H1 (cell line): ENCODE data around the gene NFX1. TPM values are rescaled to one million over a fixed set of nuclear protein-coding genes. Genes with fewer than 3 reads are reported as not detected.

Experiments used
- CTCF ChIA-PET: fragments of 300-600 bp; sonication (Branson Sonifier 250); formaldehyde crosslinking; loops from one replicate; lab custom pipeline; 2021; ENCODE audit not compliant: partially characterized antibody; lab: Charles Lee
- POLR2A ChIA-PET: fragments of 300-600 bp; sonication (Branson Sonifier 250); formaldehyde crosslinking; loops from one replicate; lab custom pipeline; 2021; ENCODE audit warnings: inconsistent platforms; ENCODE audit not compliant: partially characterized antibody; lab: Charles Lee
- DNase-seq, 2 experiments: peaks; one replicate each; pipeline versions ENCODE4 v3.0.0 to v3.0.0-alpha.2; 2010 to 2022; ENCODE audit warnings: low spot score in 2 of 2, low read depth in 1 of 2, mixed read lengths in 1 of 2
- FAIRE-seq: peaks from 2 replicates; lab custom pipeline; 2011; peaks lifted over from hg19 to GRCh38; lab: Jason Lieb, UNC
- H2AFZ ChIP-seq: 2 replicates; pipeline ENCODE4 v1.8.1; 2012; ENCODE audit warnings: low read length, inconsistent platforms
- H2AK5ac ChIP-seq: 2 replicates; pipeline ENCODE4 v1.6.1; 2013; ENCODE audit warnings: low read depth, low read length
- H2BK120ac ChIP-seq: replicated peaks from 2 replicates; pipeline ENCODE3; 2013; ENCODE audit warnings: low read depth, low read length, inconsistent platforms
- H2BK12ac ChIP-seq: 2 replicates; pipeline ENCODE4 v1.6.1; 2013; ENCODE audit warnings: low read depth, low read length
- H2BK15ac ChIP-seq: 2 replicates; pipeline ENCODE4 v1.6.1; 2013; ENCODE audit warnings: low read length
- H2BK20ac ChIP-seq: 2 replicates; pipeline ENCODE4 v1.6.1; 2013; ENCODE audit warnings: low read length
- H2BK5ac ChIP-seq: 2 replicates; pipeline ENCODE4 v1.6.1; 2013; ENCODE audit warnings: low read depth, low read length
- H3K14ac ChIP-seq: 2 replicates; pipeline ENCODE4 v1.6.1; 2013; ENCODE audit warnings: inconsistent platforms; ENCODE audit not compliant: insufficient read length
- H3K18ac ChIP-seq: 2 replicates; pipeline ENCODE4 v1.6.1; 2013; ENCODE audit warnings: low read length; ENCODE audit errors: extremely low read depth
- H3K23ac ChIP-seq: 2 replicates; pipeline ENCODE4 v1.6.1; 2013; ENCODE audit warnings: inconsistent platforms; ENCODE audit not compliant: insufficient read length
- H3K23me2 ChIP-seq: 2 replicates; pipeline ENCODE4 v1.6.1; 2013; ENCODE audit warnings: low read depth, low read length
- H3K27ac ChIP-seq: 2 replicates; pipeline ENCODE4 v1.6.1; 2011; ENCODE audit warnings: low read depth, low read length, inconsistent platforms
- H3K27me3 ChIP-seq, 4 experiments: replicated peaks in 1 of 4; 1 replicate in 1 of 4; 2 replicates in 3 of 4; pipeline versions ENCODE4 v1.6.1 to v1.8.1; 2011 to 2013; ENCODE audit warnings: low read length in 3 of 4, mild to moderate bottlenecking in 3 of 4, inconsistent platforms in 2 of 4, mixed read lengths in 2 of 4, moderate library complexity in 1 of 4; ENCODE audit not compliant: control insufficient read depth in 3 of 4, insufficient read depth in 3 of 4; ENCODE audit errors: extremely low read depth in 1 of 4
- H3K36me3 ChIP-seq, 4 experiments: 2 replicates each; pipeline versions ENCODE4 v1.6.1 to v1.8.1; 2011 to 2013; ENCODE audit warnings: mild to moderate bottlenecking in 4 of 4, low read length in 3 of 4, moderate library complexity in 2 of 4, control low read depth in 1 of 4, inconsistent platforms in 1 of 4; ENCODE audit not compliant: insufficient read depth in 4 of 4, control insufficient read depth in 2 of 4
- H3K4ac ChIP-seq: replicated peaks from 2 replicates; pipeline ENCODE3; 2013; ENCODE audit warnings: low read length, low read depth, mixed read lengths, inconsistent platforms; ENCODE audit not compliant: insufficient read length
- H3K4me1 ChIP-seq, 4 experiments: replicated peaks in 1 of 4; 1 replicate in 1 of 4; 2 replicates in 3 of 4; pipeline versions ENCODE4 v1.6.1 to v1.8.1; 2011 to 2013; ENCODE audit warnings: low read length in 3 of 4, inconsistent platforms in 2 of 4, mixed read lengths in 1 of 4; ENCODE audit not compliant: insufficient read depth in 4 of 4, control insufficient read depth in 3 of 4
- H3K4me2 ChIP-seq, 2 experiments: 2 replicates each; pipeline versions ENCODE4 v1.6.1 to v1.8.1; 2011 to 2013; ENCODE audit warnings: low read depth in 2 of 2, low read length in 2 of 2, control low read depth in 1 of 2, inconsistent platforms in 1 of 2, mild to moderate bottlenecking in 1 of 2; ENCODE audit not compliant: insufficient read depth in 1 of 2
- H3K4me3 ChIP-seq, 4 experiments: fragments of 200-600, 300-600 bp in 1 of 4; sonication (generic), shearing (Covaris generic), sonication (Bioruptor Twin) in 1 of 4; 2 replicates each; pipeline versions ENCODE4 v1.5.1 to v1.8.1; 2011 to 2016; ENCODE audit warnings: low read length in 4 of 4, low read depth in 3 of 4, control low read depth in 2 of 4, inconsistent platforms in 2 of 4, mild to moderate bottlenecking in 2 of 4, mixed read lengths in 1 of 4, moderate library complexity in 1 of 4; ENCODE audit not compliant: insufficient read depth in 2 of 4; ENCODE audit errors: extremely low read depth in 1 of 4
- H3K56ac ChIP-seq: replicated peaks from 2 replicates; pipeline ENCODE3; 2013; ENCODE audit warnings: low read depth, mild to moderate bottlenecking, mixed read lengths, low read length, inconsistent platforms; ENCODE audit not compliant: insufficient read length
- H3K79me1 ChIP-seq: 2 replicates; pipeline ENCODE4 v1.6.1; 2013; ENCODE audit warnings: low read depth, low read length, control low read depth
- H3K79me2 ChIP-seq, 2 experiments: 2 replicates each; pipeline versions ENCODE4 v1.6.1 to v1.8.1; 2012 to 2013; ENCODE audit warnings: low read length in 2 of 2, mild to moderate bottlenecking in 2 of 2, inconsistent platforms in 1 of 2; ENCODE audit not compliant: insufficient read depth in 2 of 2, control insufficient read depth in 1 of 2
- H3K9ac ChIP-seq, 4 experiments: replicated peaks in 1 of 4; 1 replicate in 1 of 4; 2 replicates in 3 of 4; pipeline versions ENCODE4 v1.6.1 to v1.8.1; 2011 to 2013; ENCODE audit warnings: low read depth in 3 of 4, low read length in 3 of 4, control low read depth in 2 of 4, mild to moderate bottlenecking in 2 of 4, moderate library complexity in 2 of 4, inconsistent platforms in 1 of 4; ENCODE audit errors: extremely low read depth in 1 of 4
- H3K9me3 ChIP-seq, 2 experiments: 2 replicates each; pipeline versions ENCODE4 v1.6.1 to v1.8.1; 2012 to 2013; ENCODE audit warnings: mild to moderate bottlenecking in 2 of 2, moderate library complexity in 2 of 2, control low read depth in 1 of 2, inconsistent platforms in 1 of 2, low read depth in 1 of 2, low read length in 1 of 2, mixed read lengths in 1 of 2; ENCODE audit not compliant: insufficient read depth in 2 of 2
- H4K20me1 ChIP-seq, 2 experiments: replicated peaks in 1 of 2; 2 replicates each; pipeline versions ENCODE3 to v1.8.1; 2011 to 2013; ENCODE audit warnings: inconsistent platforms in 2 of 2, low read length in 2 of 2, mild to moderate bottlenecking in 1 of 2; ENCODE audit not compliant: insufficient read depth in 2 of 2, control insufficient read depth in 1 of 2
- H4K5ac ChIP-seq: 2 replicates; pipeline ENCODE4 v1.6.1; 2013; ENCODE audit warnings: low read length, low read depth, mixed read lengths, inconsistent platforms; ENCODE audit not compliant: insufficient read length
- H4K8ac ChIP-seq: 2 replicates; pipeline ENCODE4 v1.8.0; 2013; ENCODE audit warnings: mild to moderate bottlenecking, moderate library complexity, low read length, inconsistent platforms; ENCODE audit not compliant: insufficient read depth; ENCODE audit errors: extremely low read depth
- H4K91ac ChIP-seq: replicated peaks from 2 replicates; pipeline ENCODE3; 2013; ENCODE audit warnings: low read length, mixed read lengths, inconsistent platforms; ENCODE audit not compliant: insufficient read length
- EGR1 ChIP-seq: IDR thresholded peaks from 2 replicates; pipeline ENCODE4 v1.6.1; 2011; ENCODE audit warnings: low read depth, low read length, borderline replicate concordance
- POLR2A ChIP-seq, 2 experiments: IDR thresholded peaks; 1 replicate in 1 of 2; 2 replicates in 1 of 2; pipeline ENCODE4 v1.6.1; 2011; ENCODE audit warnings: low read depth in 2 of 2, low read length in 2 of 2, mild to moderate bottlenecking in 2 of 2; ENCODE audit errors: control extremely low read depth in 1 of 2
- RFX5 ChIP-seq: IDR thresholded peaks from 2 replicates; pipeline ENCODE4 v1.6.1; 2011; ENCODE audit warnings: low read depth, low read length, improper control_type of control experiment, borderline replicate concordance
- SAP30 ChIP-seq: fragments of 300-600 bp; sonication (generic); IDR thresholded peaks from 2 replicates; pipeline ENCODE4 v1.7.1; 2012; ENCODE audit warnings: low read length, moderate library complexity, mild to moderate bottlenecking, inconsistent platforms; ENCODE audit not compliant: insufficient read depth, insufficient replicate concordance
- TAF1 ChIP-seq: IDR thresholded peaks from 2 replicates; pipeline ENCODE4 v1.6.1; 2011; ENCODE audit warnings: mild to moderate bottlenecking, low read depth, low read length
- TCF12 ChIP-seq: IDR thresholded peaks from 2 replicates; pipeline ENCODE4 v1.6.1; 2011; ENCODE audit warnings: low read depth, mild to moderate bottlenecking, low read length
- YY1 ChIP-seq: IDR thresholded peaks from 2 replicates; pipeline ENCODE4 v1.6.1; 2011; ENCODE audit warnings: low read depth, mild to moderate bottlenecking, low read length
- ZNF274 ChIP-seq: IDR thresholded peaks from 2 replicates; pipeline ENCODE4 v1.7.0; 2012; ENCODE audit warnings: low read length, borderline replicate concordance; ENCODE audit errors: extremely low read depth
- WGBS, 2 experiments: shearing (Covaris generic) in 1 of 2; methylation state at CpG; one replicate each; pipeline versions ENCODE4 v1.1.6 to v1.1.7; 2013 to 2015; ENCODE audit warnings: low lambda C conversion rate in 2 of 2, mixed read lengths in 2 of 2, inconsistent platforms in 1 of 2, low coverage in 1 of 2, missing lambda C conversion rate in 1 of 2; ENCODE audit not compliant: insufficient replicate concordance in 2 of 2, insufficient coverage in 1 of 2, insufficient read length in 1 of 2; ENCODE audit errors: extremely low coverage in 1 of 2, missing lambda C conversion rate in 1 of 2; 5-methylcytosine and 5-hydroxymethylcytosine counted together
- polyA plus RNA-seq, 7 experiments: library from polyadenylated mRNA; depleted of rRNA in 3 of 7; stranded (reverse) in 5 of 7; unstranded in 2 of 7; fragments of >200 nt in 5 of 7; fragments of 200-250 nt in 2 of 7; gene quantifications; 1 replicate in 5 of 7; 2 replicates in 1 of 7; 4 replicates in 1 of 7; pipeline versions ENCODE4 v1.2.1 to v1.2.3, GENCODE V29; 2011 to 2013; ENCODE audit warnings: missing spikeins in 2 of 7, mixed read lengths in 2 of 7
- total RNA-seq: library from RNA; stranded (reverse); fragmentation: NEBNext Ultra II Directional; extraction: Animal tissue kit (Norgen Biotek cat#: 25700); gene quantifications from 2 replicates; pipeline ENCODE4 v1.2.1, GENCODE V29; 2021
- TF ChIP-seq, protein P1 (sequence below): IDR thresholded peaks from 2 replicates; pipeline ENCODE4 v1.6.1; 2012; ENCODE audit warnings: low read length, inconsistent platforms

Gene NFX1
- total and polyA plus RNA-seq, 2 of the 8 experiments (the other 6 are each of a cell fraction or from before 2014, with no cell fraction given), result 19.4 to 28.4 TPM

DNA sequence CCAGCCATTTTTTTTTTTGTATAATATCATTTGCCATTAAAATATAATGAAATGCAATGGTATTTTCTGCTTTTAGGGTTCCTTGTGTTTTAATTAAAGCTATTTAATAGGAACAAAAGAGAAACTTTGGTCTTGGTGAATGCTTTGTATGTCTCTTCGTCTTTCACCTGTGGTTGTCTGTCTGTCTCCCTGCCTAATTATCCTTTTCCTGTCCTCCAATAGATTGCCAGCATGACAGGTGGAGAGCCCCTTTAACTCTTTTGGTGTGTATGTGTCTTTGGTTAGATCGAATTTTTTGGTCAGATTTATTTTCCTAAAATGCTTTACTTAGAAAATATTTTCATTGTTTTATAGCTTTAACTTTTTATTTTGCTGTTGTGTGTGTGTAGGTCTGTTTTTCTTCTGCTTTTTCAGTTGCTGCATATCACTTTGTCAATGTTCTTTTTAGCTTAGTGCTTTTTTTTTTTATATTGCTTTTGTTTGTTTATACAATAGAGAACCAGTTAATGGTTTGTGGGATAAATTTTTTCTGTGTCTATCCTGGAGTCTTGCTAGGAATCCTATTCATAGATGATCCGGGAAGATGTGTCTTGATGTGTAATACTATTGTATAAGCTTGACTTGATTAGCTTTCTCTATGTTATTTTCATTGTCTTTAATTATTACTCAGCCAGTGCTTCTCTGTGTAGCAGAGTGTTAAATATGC is 16.9 kb upstream of the NFX1 start:
- no peak overlapping the region for H3K56ac ChIP-seq
- no peaks in the 10 kb centered on the region for H3K79me2 ChIP-seq
- H2BK120ac ChIP-seq, result no peak overlapping the region
- H3K4me3 ChIP-seq, result no peak overlapping the region
- H3K9ac ChIP-seq, result no peak overlapping the region
- H2AK5ac ChIP-seq, result no peak overlapping the region
- peaks cover 14 to 46% (median 35%) of the 10 kb centered on the region in 4 experiments for H3K36me3 ChIP-seq
- CTCF ChIA-PET, result interaction anchor here (0.6 to 1.1 kb wide), 7 partner anchors 13 to 194 kb away, joined by 3 read pairs; no protein-coding TSS in a partner anchor
- H2BK12ac ChIP-seq, result no peak overlapping the region
- no peak overlapping the region for H2BK20ac ChIP-seq
- H2BK15ac ChIP-seq, result no peak overlapping the region
- 86% methylated on average over 3 of the region's 3 CpGs; no CpG with 5 or more reads in 1 of the 2 experiments for WGBS, 2 experiments
- no peak overlapping the region for H3K14ac ChIP-seq
- no peak overlapping the region for H3K27ac ChIP-seq
- POLR2A ChIA-PET, result interaction anchor here (0.9 to 1.6 kb wide), 3 partner anchors 15 to 248 kb away, joined by 3 to 5 read pairs (median 4); partner anchors contain the start of genes DNAJA1 and NFX1
- no peaks in the 10 kb centered on the region for H3K27me3 ChIP-seq
- H3K23ac ChIP-seq, result no peak overlapping the region
- H3K4ac ChIP-seq, result no peak overlapping the region
- DNase-seq (no peak), FAIRE-seq (no peak)
- H3K4me1 ChIP-seq, result no peaks in the 10 kb centered on the region
- H4K8ac ChIP-seq, result no peak overlapping the region
- H3K9me3 ChIP-seq, result no peaks in the 10 kb centered on the region
- no peak overlapping the region for H4K91ac ChIP-seq
- H2AFZ ChIP-seq, result no peak overlapping the region
- H4K5ac ChIP-seq, result no peak overlapping the region
- TF ChIP-seq RFX5 (no peak), YY1 (no peak), SAP30 (no peak), EGR1 (no peak), TCF12 (no peak), ZNF274 (no peak), TAF1 (no peak), POLR2A (IDR thresholded peaks at IDR 0.05; ENCODE audit: control extremely low read depth in 1 of 2, low read depth in 2 of 2, low read length in 2 of 2) (no peak)
- TF ChIP-seq, protein P1, sequence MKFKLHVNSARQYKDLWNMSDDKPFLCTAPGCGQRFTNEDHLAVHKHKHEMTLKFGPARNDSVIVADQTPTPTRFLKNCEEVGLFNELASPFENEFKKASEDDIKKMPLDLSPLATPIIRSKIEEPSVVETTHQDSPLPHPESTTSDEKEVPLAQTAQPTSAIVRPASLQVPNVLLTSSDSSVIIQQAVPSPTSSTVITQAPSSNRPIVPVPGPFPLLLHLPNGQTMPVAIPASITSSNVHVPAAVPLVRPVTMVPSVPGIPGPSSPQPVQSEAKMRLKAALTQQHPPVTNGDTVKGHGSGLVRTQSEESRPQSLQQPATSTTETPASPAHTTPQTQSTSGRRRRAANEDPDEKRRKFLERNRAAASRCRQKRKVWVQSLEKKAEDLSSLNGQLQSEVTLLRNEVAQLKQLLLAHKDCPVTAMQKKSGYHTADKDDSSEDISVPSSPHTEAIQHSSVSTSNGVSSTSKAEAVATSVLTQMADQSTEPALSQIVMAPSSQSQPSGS, result no peak
- TF ChIP-seq, all 59 proteins: peak for 0
- Histone ChIP-seq H2BK5ac (no peak overlapping the region), H3K79me1 (no peaks in the 10 kb centered on the region), H3K18ac (no peak overlapping the region), H3K23me2 (no peaks in the 10 kb centered on the region), H3K4me2 (no peak overlapping the region), H4K20me1 (no peaks in the 10 kb centered on the region)
